Measurements from ENCODE around the gene PVALB.
A peak's percentile ranks its signal among the peaks of the same experiment; 100 is the strongest.

The PVALB gene

GRCh38 chr22:36811094-36811800, 5.6 kb downstream of the PVALB start:
- no peak for DNase-seq (ENCODE audit: low read depth in 2 of 2)

- DNase-seq (ENCODE audit: low read depth in 2 of 2): no peak
Observed at GRCh38 chr22:36809351-36809750, 7.5 kb downstream of the PVALB start.

- no peak for DNase-seq (ENCODE audit: low read depth in 2 of 2)
Observed at GRCh38 chr22:36808721-36809344, 8.0 kb downstream of the PVALB start.

GRCh38 chr22:36807627-36808026, 9.2 kb downstream of the PVALB start:
- no peak for DNase-seq (ENCODE audit: low read depth in 2 of 2)

- no peak for DNase-seq (ENCODE audit: low read depth in 2 of 2)
Observed at GRCh38 chr22:36806835-36807234, 10.0 kb downstream of the PVALB start.

- DNase-seq (ENCODE audit: low read depth in 2 of 2): no peak
Observed at GRCh38 chr22:36803358-36803757, 13.5 kb downstream of the PVALB start.

- no peak for DNase-seq (ENCODE audit: low read depth in 2 of 2)
Observed at GRCh38 chr22:36798674-36799066, 18.2 kb downstream of the PVALB start.

GRCh38 chr22:36797911-36798673, 18.7 kb downstream of the PVALB start:
- DNase-seq (ENCODE audit: low read depth in 2 of 2): no peak

GRCh38 chr22:36797374-36797773, 19.5 kb downstream of the PVALB start:
- DNase-seq (ENCODE audit: low read depth in 2 of 2): no peak

GRCh38 chr22:36796552-36797175, 20.2 kb downstream of the PVALB start:
- no peak for DNase-seq (ENCODE audit: low read depth in 2 of 2)

GRCh38 chr22:36795633-36796032, 21.2 kb downstream of the PVALB start:
- no peak for DNase-seq (ENCODE audit: low read depth in 2 of 2)

GRCh38 chr22:36790648-36791047, 26.2 kb downstream of the PVALB start:
- DNase-seq (ENCODE audit: low read depth in 2 of 2): no peak

GRCh38 chr22:36787204-36787988, 29.4 kb downstream of the PVALB start:
- no peak for DNase-seq (ENCODE audit: low read depth in 2 of 2)

GRCh38 chr22:36783743-36784142, 33.1 kb downstream of the PVALB start:
- no peak for DNase-seq (ENCODE audit: low read depth in 2 of 2)

GRCh38 chr22:36781656-36782627, 34.9 kb downstream of the PVALB start:
- peak; percentile 24 to 29 for DNase-seq (ENCODE audit: low read depth in 2 of 2)

- no peak for DNase-seq (ENCODE audit: low read depth in 2 of 2)
Observed at GRCh38 chr22:36778020-36778419, 38.8 kb downstream of the PVALB start.

- DNase-seq (ENCODE audit: low read depth in 2 of 2): no peak
Observed at GRCh38 chr22:36776722-36777121, 40.1 kb downstream of the PVALB start.

- peak; percentile 100 for DNase-seq (ENCODE audit: low read depth in 2 of 2)
Observed at GRCh38 chr22:36775964-36776669, 40.7 kb downstream of the PVALB start, which contains the start of gene IFT27. IFT27 (minus strand) TSS chr22:36776119; CDS start chr22:36775707, 412 bp downstream.

- no peak for DNase-seq (ENCODE audit: low read depth in 2 of 2)
Observed at GRCh38 chr22:36775586-36775963, 41.3 kb downstream of the PVALB start.

GRCh38 chr22:36773935-36774334, 42.9 kb downstream of the PVALB start:
- DNase-seq (ENCODE audit: low read depth in 2 of 2): no peak

Data from fibroblast of skin of left biceps (primary cell).